A549 (cell line): Measurements from ENCODE around the gene C11orf98. TPM values are rescaled to one million over a fixed set of nuclear protein-coding genes. Genes with fewer than 3 reads are reported as not detected.
"Not testable (repeated sequence)": the region's sequence is repeated elsewhere in the genome, so short reads cannot be mapped to it uniquely, and the experiment has no call there.

Experiments used
- ATAC-seq, 2 experiments: fragments of 200-7000 bp in 1 of 2; fragments of >200 bp in 1 of 2; cut with Nextera tagmentation in 1 of 2; cut with Tn5 transposase in 1 of 2; 3 replicates each; pipeline versions ENCODE4 v1.8.0 to v1.9.1; 2018 to 2020; ENCODE audit warnings: mild to moderate bottlenecking in 1 of 2, moderate library complexity in 1 of 2
- CTCF ChIA-PET: fragments of 300-600 bp; sonication (Branson Sonifier 250); formaldehyde crosslinking; extraction: SDS; loops from one replicate; lab custom pipeline; 2021; ENCODE audit warnings: antibody characterized with exemption, inconsistent platforms; lab: Yijun Ruan, JAX
- POLR2A ChIA-PET: fragments of 350-600 bp; formaldehyde crosslinking; extraction: SDS; loops from one replicate; lab custom pipeline; 2021; ENCODE audit warnings: antibody characterized with exemption, inconsistent platforms; lab: Yijun Ruan, JAX
- DNase-seq, 2 experiments: peaks; one replicate each; pipeline versions ENCODE4 v3.0.0 to v3.0.0-alpha.2; 2011 to 2016; ENCODE audit warnings: low read depth in 1 of 2, low spot score in 1 of 2
- FAIRE-seq: peaks from 2 replicates; lab custom pipeline; 2011; peaks lifted over from hg19 to GRCh38; lab: Jason Lieb, UNC
- H3K27ac ChIP-seq, 2 experiments: fragments of >200 bp; sonication (Bioruptor Twin); formaldehyde crosslinking; 3 replicates each; pipeline ENCODE4 v1.5.1; 2016 to 2017
- H3K4me1 ChIP-seq: fragments of >200 bp; sonication (Bioruptor Twin); formaldehyde crosslinking; 3 replicates; pipeline ENCODE4 v1.6.1; 2016
- H3K4me2 ChIP-seq: fragments of >200 bp; sonication (Bioruptor Twin); formaldehyde crosslinking; 3 replicates; pipeline ENCODE4 v1.6.1; 2016
- H3K4me3 ChIP-seq: fragments of >200 bp; sonication (Bioruptor Twin); formaldehyde crosslinking; 3 replicates; pipeline ENCODE4 v1.5.1; 2016
- H3K9me3 ChIP-seq: fragments of >200 bp; sonication (Bioruptor Twin); formaldehyde crosslinking; 3 replicates; pipeline ENCODE4 v1.6.1; 2016
- ATOH8 ChIP-seq: fragments of 250-450 bp; sonication (Bioruptor Pico); IDR thresholded peaks from 2 replicates; pipeline ENCODE4 v1.5.0; 2020; ENCODE audit warnings: low read depth, mild to moderate bottlenecking, moderate library complexity
- CBX2 ChIP-seq: fragments of 200-600 bp; sonication (generic); IDR thresholded peaks from 2 replicates; pipeline ENCODE4 v1.6.1; 2016; ENCODE audit warnings: low read depth, mild to moderate bottlenecking, borderline replicate concordance
- CTCF ChIP-seq: fragments of >200 bp; sonication (Bioruptor Twin); formaldehyde crosslinking; IDR thresholded peaks from 3 replicates; pipeline ENCODE4 v1.5.1; 2016
- E2F6 ChIP-seq: IDR thresholded peaks from 2 replicates; pipeline ENCODE4 v1.6.1; 2012; ENCODE audit warnings: low read depth, borderline replicate concordance
- EHMT2 ChIP-seq: fragments of 200-600 bp; sonication (generic); IDR thresholded peaks from 2 replicates; pipeline ENCODE4 v1.6.1; 2016; ENCODE audit warnings: antibody characterized with exemption, low read depth, mild to moderate bottlenecking, moderate library complexity
- FOSB ChIP-seq: fragments of 250-450 bp; sonication (Bioruptor Pico); IDR thresholded peaks from 2 replicates; pipeline ENCODE4 v1.5.0; 2020; ENCODE audit warnings: mild to moderate bottlenecking, moderate library complexity
- HMGXB4 ChIP-seq: fragments of 250-450 bp; sonication (Bioruptor Pico); IDR thresholded peaks from 2 replicates; pipeline ENCODE4 v1.5.0; 2021; ENCODE audit warnings: mild to moderate bottlenecking, moderate library complexity, borderline replicate concordance
- MAFK ChIP-seq: fragments of 450-650 bp; IDR thresholded peaks from 2 replicates; pipeline ENCODE4 v1.6.1; 2014; ENCODE audit not compliant: partially characterized antibody
- MYC ChIP-seq: IDR thresholded peaks from 2 replicates; pipeline ENCODE4 v1.6.1; 2012; ENCODE audit warnings: mild to moderate bottlenecking, inconsistent platforms, low read length, improper control_type of control experiment, borderline replicate concordance
- PBX3 ChIP-seq: IDR thresholded peaks from 2 replicates; pipeline ENCODE4 v1.6.1; 2012
- PHF8 ChIP-seq: fragments of 200-600 bp; sonication (generic); IDR thresholded peaks from 2 replicates; pipeline ENCODE4 v1.6.1; 2016; ENCODE audit warnings: low read depth, mild to moderate bottlenecking, antibody characterized with exemption, moderate library complexity, borderline replicate concordance
- POLR2AphosphoS2 ChIP-seq: conservative IDR thresholded peaks from 2 replicates; pipeline ENCODE4 v1.6.1; 2012; ENCODE audit warnings: low read length, improper control_type of control experiment, inconsistent platforms
- RAD21 ChIP-seq, 2 experiments: fragments of >200 bp in 1 of 2; sonication (Bioruptor Twin) in 1 of 2; formaldehyde crosslinking in 1 of 2; IDR thresholded peaks in 1 of 2; conservative IDR thresholded peaks in 1 of 2; 2 replicates in 1 of 2; 3 replicates in 1 of 2; pipeline ENCODE4 v1.6.1; 2012 to 2018; ENCODE audit warnings: inconsistent platforms in 1 of 2
- RARB ChIP-seq: fragments of 250-450 bp; sonication (Bioruptor Pico); IDR thresholded peaks from 2 replicates; pipeline ENCODE4 v1.8.0; 2021; ENCODE audit warnings: mild to moderate bottlenecking, moderate library complexity
- RFX5 ChIP-seq: fragments of 450-650 bp; IDR thresholded peaks from 2 replicates; pipeline ENCODE4 v1.7.1; 2014; ENCODE audit warnings: antibody characterized with exemption, mild to moderate bottlenecking, moderate library complexity
- RNF2 ChIP-seq: fragments of 200-600 bp; sonication (generic); IDR thresholded peaks from 2 replicates; pipeline ENCODE4 v1.6.1; 2016; ENCODE audit warnings: low read depth, mild to moderate bottlenecking, antibody characterized with exemption, moderate library complexity, borderline replicate concordance
- SMC3 ChIP-seq: fragments of >200 bp; sonication (Bioruptor Twin); formaldehyde crosslinking; IDR thresholded peaks from 3 replicates; pipeline ENCODE4 v1.6.1; 2018; ENCODE audit warnings: inconsistent platforms
- SREBF2 ChIP-seq: fragments of 450-650 bp; IDR thresholded peaks from 2 replicates; pipeline ENCODE4 v1.6.1; 2014; ENCODE audit warnings: mild to moderate bottlenecking, moderate library complexity
- TFCP2L1 ChIP-seq: fragments of 250-450 bp; sonication (Bioruptor Pico); IDR thresholded peaks from 2 replicates; pipeline ENCODE4 v1.5.0; 2021; ENCODE audit warnings: mild to moderate bottlenecking
- WGBS: methylation state at CpG from one replicate; pipeline ENCODE4 v1.1.6; 2017; ENCODE audit errors: missing lambda C conversion rate; 5-methylcytosine and 5-hydroxymethylcytosine counted together
- polyA plus RNA-seq, 4 experiments: library from polyadenylated mRNA; depleted of rRNA in 3 of 4; stranded (reverse); fragments of >200 nt; fragmentation: RNase III in 1 of 4; extraction: RNeasy Plus Mini Kit Qiagen cat#74134 plus additional on column Dnase treatment in 1 of 4; gene quantifications; 2 replicates in 3 of 4; 3 replicates in 1 of 4; pipeline ENCODE4 v1.2.3, GENCODE V29; 2011 to 2017

The C11orf98 gene
- polyA plus RNA-seq, 2 of the 4 experiments (the other 2 are of a cell fraction) = 91.7 to 140 TPM

- peaks cover 10% of the 10 kb centered on the region; the same call in 2 of the 3 replicates for H3K4me1 ChIP-seq
- TF ChIP-seq PHF8 (no peak), RNF2 (no peak), FOSB (CRISPR knock-in tag) (no peak), HMGXB4 (CRISPR knock-in tag) (no peak), SREBF2 (no peak), ATOH8 (no peak), TFCP2L1 (no peak), CBX2 (no peak), MYC (no peak), CTCF (no peak), RARB (CRISPR knock-in tag) (no peak), POLR2AphosphoS2 (no peak), SMC3 (no peak), E2F6 (no peak), RFX5 (no peak), EHMT2 (no peak), MAFK (no peak), PBX3 (no peak), RAD21 (conservative IDR thresholded peaks at IDR 0.05 in 1 of 2, IDR thresholded peaks at IDR 0.05 in 1 of 2) (no peak)
- ChIA-PET CTCF (interaction anchor here (1.1 to 1.4 kb wide), 3 partner anchors 11 to 258 kb away, joined by 3 read pairs; no protein-coding TSS in a partner anchor), POLR2A (interaction anchor here (0.6 to 1.4 kb wide), 21 partner anchors 8 to 242 kb away, joined by 3 to 91 read pairs (median 5); partner anchors contain the start of genes B3GAT3, C11orf98, CSKMT and EEF1G)
- FAIRE-seq = no peak
- peak overlapping the region; percentile 85 to 97 for H3K27ac ChIP-seq
- DNase-seq = no peak
- no peaks in the 10 kb centered on the region for H3K9me3 ChIP-seq
- ATAC-seq = peak in 1 of 2 experiments; percentile 60; a peak in 3 of 6 replicates
- H3K4me3 ChIP-seq = peak overlapping the region; percentile 75
- WGBS = 40% methylated on average over 16 of the region's 16 CpGs
- H3K4me2 ChIP-seq = peak overlapping the region; percentile 91
Observed at GRCh38 chr11:62652161-62653006, 12.6 kb downstream of the C11orf98 start.

DNA sequence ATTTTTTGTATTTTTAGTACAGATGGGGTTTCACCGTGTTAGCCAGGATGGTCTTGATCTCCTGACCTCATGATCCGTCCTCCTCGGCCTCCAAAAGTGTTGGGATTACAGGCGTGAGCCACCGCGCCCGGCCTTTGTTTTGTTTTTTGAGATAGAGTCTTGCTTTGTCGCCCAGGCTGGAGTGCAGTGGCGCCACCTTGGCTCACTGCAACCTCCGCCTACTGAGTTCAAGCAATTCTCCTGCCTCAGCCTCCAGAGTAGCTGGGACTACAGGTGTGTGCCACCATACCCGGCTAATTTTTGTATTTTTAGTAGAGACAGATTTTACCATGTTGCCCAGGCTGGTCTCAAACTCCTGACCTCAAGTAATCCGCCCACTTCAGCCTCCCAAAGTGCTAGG lies 14.7 kb downstream of the C11orf98 start:
- H3K9me3 ChIP-seq, ATAC-seq, FAIRE-seq, H3K27ac ChIP-seq, H3K4me3 ChIP-seq, H3K4me2 ChIP-seq, DNase-seq: not testable (repeated sequence)
- ChIA-PET CTCF (interaction anchor here (0.9 to 2.2 kb wide), 5 partner anchors 19 to 255 kb away, joined by 3 to 6 read pairs (median 3); partner anchors contain the start of genes BSCL2, GNG3 and TUT1), POLR2A (interaction anchor here (3.2 kb wide), 1 partner anchor 15 kb away, joined by 21 read pairs; the partner anchor contains the start of genes C11orf98 and CSKMT)
- WGBS = 95% methylated on average over 12 of the region's 12 CpGs
- H3K4me1 ChIP-seq = peaks cover 16% of the 10 kb centered on the region
